Stomach (tissue), 9 donors: ENCODE measurements around the gene SPAG16. TPM values are rescaled to one million over a fixed set of nuclear protein-coding genes. Genes with fewer than 3 reads are reported as not detected.

Experiments
- DNase-seq, 2 donors: peaks; one replicate each; pipeline versions ENCODE4 v3.0.0 to v3.0.0-alpha.2; 2013 to 2019
- H3K27ac ChIP-seq, 5 donors: fragments of 200-600 bp in 4 of 5; sonication (generic) in 4 of 5; one replicate each; pipeline ENCODE4 v1.5.1; 2013 to 2019; ENCODE audit warnings: mild to moderate bottlenecking in 1 of 5, moderate library complexity in 1 of 5
- H3K27me3 ChIP-seq, 3 donors: fragments of 200-600 bp; sonication (generic); one replicate each; pipeline ENCODE4 v1.5.1; 2017 to 2019; ENCODE audit warnings: mixed run types in 1 of 3
- H3K36me3 ChIP-seq, 4 donors: fragments of 200-600 bp; sonication (generic); 1 replicate in 3 of 4; 2 replicates in 1 of 4; pipeline ENCODE4 v1.5.1; 2016 to 2019
- H3K4me1 ChIP-seq, 4 donors: fragments of 200-600 bp; sonication (generic); one replicate each; pipeline ENCODE4 v1.5.1; 2016 to 2019
- H3K4me3 ChIP-seq, 4 donors: fragments of 200-600 bp; sonication (generic) in 3 of 4; one replicate each; pipeline ENCODE4 v1.5.1; 2016 to 2019; ENCODE audit warnings: mild to moderate bottlenecking in 1 of 4
- H3K9me3 ChIP-seq, 4 donors: fragments of 200-600 bp; sonication (generic); one replicate each; pipeline ENCODE4 v1.5.1; 2016 to 2019
- EP300 ChIP-seq: sonication (generic); formaldehyde crosslinking; IDR thresholded peaks from one replicate; pipeline ENCODE4 v1.6.1; 2017; ENCODE audit warnings: antibody characterized with exemption
- POLR2A ChIP-seq, 4 donors: fragments of 450-650 bp; IDR thresholded peaks; one replicate each; pipeline ENCODE4 v1.6.1; 2016; ENCODE audit warnings: antibody characterized with exemption in 4 of 4, control low read depth in 2 of 4, mild to moderate bottlenecking in 1 of 4, moderate library complexity in 1 of 4
- POLR2AphosphoS5 ChIP-seq, 3 donors: sonication (generic); formaldehyde crosslinking; IDR thresholded peaks; one replicate each; pipeline ENCODE4 v1.6.1; 2016; ENCODE audit warnings: antibody characterized with exemption in 3 of 3
- WGBS, 5 donors: extraction: QIAGEN DNeasy Blood & Tissue Kit in 3 of 5; methylation state at CpG; one replicate each; pipeline versions ENCODE4 v1.1.5 to v1.1.7; 2013 to 2018; 5-methylcytosine and 5-hydroxymethylcytosine counted together
- intact Hi-C: fragments of 100-400 bp; cut with DNase I; formaldehyde crosslinking; loops from one replicate; pipeline ENCODE4 v1.15.1; 2023; ENCODE audit warnings: low total_unique reads
- polyA plus RNA-seq, 3 donors: library from polyadenylated mRNA; stranded (reverse); fragments of 200-250 nt; gene quantifications; one replicate each; pipeline ENCODE4 v1.2.3, GENCODE V29; 2013
- total RNA-seq, 5 donors: library from RNA; depleted of rRNA; stranded (reverse); fragments of >200 nt; gene quantifications; one replicate each; pipeline versions ENCODE4 v1.1.0 to v1.2.3, GENCODE V29; 2014 to 2016
- TF ChIP-seq, protein P1 (sequence below), 7 experiments: fragments of 450-650 bp in 4 of 7; fragments of 200-600 bp in 3 of 7; sonication (generic) in 3 of 7; IDR thresholded peaks; one replicate each; pipeline ENCODE4 v1.5.1; 2016 to 2019; ENCODE audit warnings: antibody characterized with exemption in 7 of 7, control low read depth in 2 of 7, mild to moderate bottlenecking in 1 of 7
- donor health status: healthy with polysubstance abuse.
- donor health status: Bipolar disorder and iron deficiency.
- donor health status: healthy.

Gene SPAG16
- total and polyA plus RNA-seq, 8 donors, result 16.0 to 137 (median 34.4) TPM

- Histone ChIP-seq H3K36me3 (no peaks in the 10 kb centered on the region), H3K9me3 (no peaks in the 10 kb centered on the region), H3K4me3 (no peak overlapping the region), H3K4me1 (no peaks in the 10 kb centered on the region), H3K27me3 (no peaks in the 10 kb centered on the region), H3K27ac (no peak overlapping the region)
- WGBS, 5 donors, result 39 to 50% (median 46%) methylated on average over 3 of the region's 3 CpGs
- intact Hi-C loops, result no loop called here
- DNase-seq, result peak in 1 of 2 donors; percentile 2
- TF ChIP-seq EP300 (no peak), POLR2A (IDR thresholded peaks at IDR 0.05) (no peak), POLR2AphosphoS5 (IDR thresholded peaks at IDR 0.05) (no peak)
- TF ChIP-seq, protein P1, sequence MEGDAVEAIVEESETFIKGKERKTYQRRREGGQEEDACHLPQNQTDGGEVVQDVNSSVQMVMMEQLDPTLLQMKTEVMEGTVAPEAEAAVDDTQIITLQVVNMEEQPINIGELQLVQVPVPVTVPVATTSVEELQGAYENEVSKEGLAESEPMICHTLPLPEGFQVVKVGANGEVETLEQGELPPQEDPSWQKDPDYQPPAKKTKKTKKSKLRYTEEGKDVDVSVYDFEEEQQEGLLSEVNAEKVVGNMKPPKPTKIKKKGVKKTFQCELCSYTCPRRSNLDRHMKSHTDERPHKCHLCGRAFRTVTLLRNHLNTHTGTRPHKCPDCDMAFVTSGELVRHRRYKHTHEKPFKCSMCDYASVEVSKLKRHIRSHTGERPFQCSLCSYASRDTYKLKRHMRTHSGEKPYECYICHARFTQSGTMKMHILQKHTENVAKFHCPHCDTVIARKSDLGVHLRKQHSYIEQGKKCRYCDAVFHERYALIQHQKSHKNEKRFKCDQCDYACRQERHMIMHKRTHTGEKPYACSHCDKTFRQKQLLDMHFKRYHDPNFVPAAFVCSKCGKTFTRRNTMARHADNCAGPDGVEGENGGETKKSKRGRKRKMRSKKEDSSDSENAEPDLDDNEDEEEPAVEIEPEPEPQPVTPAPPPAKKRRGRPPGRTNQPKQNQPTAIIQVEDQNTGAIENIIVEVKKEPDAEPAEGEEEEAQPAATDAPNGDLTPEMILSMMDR (IDR thresholded peaks at IDR 0.05), result no peak
Measured at GRCh38 chr2:214139630-214140284, 855.5 kb downstream of the SPAG16 start.

- WGBS, 5 donors, result 83 to 90% (median 86%) methylated on average over 1 of the region's 1 CpG
- no peaks in the 10 kb centered on the region for H3K4me1 ChIP-seq
- no peak overlapping the region for H3K27ac ChIP-seq
- no peak overlapping the region for H3K4me3 ChIP-seq
- H3K27me3 ChIP-seq, result no peaks in the 10 kb centered on the region
- H3K36me3 ChIP-seq, result no peaks in the 10 kb centered on the region
- DNase-seq, result no peak
- no peaks in the 10 kb centered on the region for H3K9me3 ChIP-seq
- intact Hi-C loops, result no loop called here
- TF ChIP-seq EP300 (no peak), POLR2AphosphoS5 (IDR thresholded peaks at IDR 0.05) (no peak), POLR2A (IDR thresholded peaks at IDR 0.05) (no peak)
- TF ChIP-seq, protein P1 (IDR thresholded peaks at IDR 0.05), result no peak
Measured at GRCh38 chr2:214156971-214157370, 872.7 kb downstream of the SPAG16 start.

GRCh38 chr2:214158851-214159250 lies 874.6 kb downstream of the SPAG16 start:
- intact Hi-C loops, result no loop called here
- Histone ChIP-seq H3K9me3 (no peaks in the 10 kb centered on the region), H3K27ac (no peak overlapping the region), H3K4me3 (no peak overlapping the region), H3K4me1 (no peaks in the 10 kb centered on the region), H3K36me3 (no peaks in the 10 kb centered on the region), H3K27me3 (no peaks in the 10 kb centered on the region)
- 91 to 98% (median 95%) methylated on average over 1 of the region's 1 CpG for WGBS, 5 donors
- no peak for DNase-seq
- TF ChIP-seq, protein P1 (IDR thresholded peaks at IDR 0.05), result no peak
- TF ChIP-seq EP300, result no peak

GRCh38 chr2:214169281-214169680 lies 885.0 kb downstream of the SPAG16 start:
- Histone ChIP-seq H3K4me3 (no peak overlapping the region), H3K9me3 (no peaks in the 10 kb centered on the region), H3K27me3 (no peaks in the 10 kb centered on the region), H3K4me1 (no peaks in the 10 kb centered on the region), H3K27ac (no peak overlapping the region), H3K36me3 (no peaks in the 10 kb centered on the region)
- 37 to 56% (median 50%) methylated on average over 5 of the region's 5 CpGs for WGBS, 5 donors
- TF ChIP-seq EP300 (no peak), POLR2AphosphoS5 (IDR thresholded peaks at IDR 0.05) (no peak), POLR2A (IDR thresholded peaks at IDR 0.05) (no peak)
- TF ChIP-seq, protein P1 (IDR thresholded peaks at IDR 0.05), result no peak
- intact Hi-C loops, result no loop called here
- no peak for DNase-seq
